Ovary (tissue), 9 donors: ENCODE results near the gene SLC39A11. TPM values are rescaled to one million over a fixed set of nuclear protein-coding genes. Genes with fewer than 3 reads are reported as not detected.

Source experiments
- DNase-seq, 5 donors: peaks; one replicate each; pipeline ENCODE4 v3.0.0-alpha.2; 2019 to 2020
- H3K27ac ChIP-seq, 2 donors: fragments of 200-600 bp; one replicate each; pipeline versions ENCODE4 v1.5.1 to v1.8.0; 2019 to 2022
- H3K27me3 ChIP-seq: fragments of 200-600 bp; one replicate; pipeline ENCODE4 v1.8.0; 2022
- H3K36me3 ChIP-seq: fragments of 200-600 bp; sonication (generic); one replicate; pipeline ENCODE4 v1.5.1; 2019
- H3K4me1 ChIP-seq: one replicate; pipeline ENCODE4 v1.8.1; 2013; ENCODE audit warnings: mild to moderate bottlenecking, moderate library complexity; ENCODE audit not compliant: insufficient read depth
- H3K4me3 ChIP-seq: fragments of 200-600 bp; sonication (generic); one replicate; pipeline ENCODE4 v1.5.1; 2017
- H3K9me3 ChIP-seq, 2 donors: fragments of 200-600 bp in 1 of 2; sonication (generic) in 1 of 2; one replicate each; pipeline versions ENCODE4 v1.5.1 to v1.8.1; 2013 to 2019; ENCODE audit warnings: mild to moderate bottlenecking in 1 of 2, moderate library complexity in 1 of 2
- CTCF ChIP-seq, 3 donors: fragments of 450-650 bp in 2 of 3; fragments of 200-600 bp in 1 of 3; IDR thresholded peaks; one replicate each; pipeline versions ENCODE4 v1.5.1 to v1.8.0; 2016 to 2022; ENCODE audit warnings: antibody characterized with exemption in 3 of 3, mild to moderate bottlenecking in 1 of 3
- EP300 ChIP-seq: sonication (generic); formaldehyde crosslinking; IDR thresholded peaks from one replicate; pipeline ENCODE4 v1.6.1; 2017; ENCODE audit warnings: antibody characterized with exemption
- POLR2A ChIP-seq: fragments of 450-650 bp; IDR thresholded peaks from one replicate; pipeline ENCODE4 v1.6.1; 2017; ENCODE audit warnings: antibody characterized with exemption, mild to moderate bottlenecking, moderate library complexity
- WGBS, 3 donors: extraction: QIAGEN DNeasy Blood & Tissue Kit in 1 of 3; methylation state at CpG; one replicate each; pipeline versions ENCODE4 v1.1.5 to v1.1.7; 2013 to 2017; 5-methylcytosine and 5-hydroxymethylcytosine counted together
- intact Hi-C, 4 donors: fragments of 100-400 bp; cut with DNase I; formaldehyde crosslinking; loops; one replicate each; pipeline versions ENCODE4 v1.11.0 to v1.15.1; 2022 to 2023
- polyA plus RNA-seq, 2 donors: library from polyadenylated mRNA; stranded (reverse); fragments of 200-250 nt in 1 of 2; fragments of 350-450 nt in 1 of 2; fragmentation: Illumina TruSeq in 1 of 2; extraction: RNeasy Lipid Tissue Mini Kit (QIAGEN cat#74804) in 1 of 2; gene quantifications; one replicate each; pipeline ENCODE4 v1.2.3, GENCODE V29; 2013 to 2014
- small RNA-seq: library from RNA; depleted of rRNA; stranded (forward); fragments of <200 nt; gene quantifications from one replicate; pipeline ENCODE3, GENCODE V24; 2016
- total RNA-seq, 7 donors: library from RNA; depleted of rRNA in 2 of 7; stranded (reverse); fragments of >200 nt in 2 of 7; fragmentation: NEBNext Ultra II Directional in 3 of 7; extraction: Animal tissue kit (Norgen Biotek cat#: 25700) in 3 of 7; gene quantifications; one replicate each; pipeline versions ENCODE4 v1.1.0 to v1.2.4, GENCODE V29; 2016 to 2023
- donor health status: DM: no; HTN: no; CAD: no; lungs with moderate emphysema.
- donor health status: DM: no; HTN: no; CAD: no.
- donor health status: Bipolar disorder and iron deficiency.
- donor health status: DM: yes; HTN: yes; CAD: no.
- donor health status: DM: no; HTN: no; CAD: no.
- donor health status: DM: yes; HTN: yes; CAD: no.

The SLC39A11 gene
- total and polyA plus RNA-seq, 9 donors = 4.0 to 21.2 (median 10.1) TPM

DNA sequence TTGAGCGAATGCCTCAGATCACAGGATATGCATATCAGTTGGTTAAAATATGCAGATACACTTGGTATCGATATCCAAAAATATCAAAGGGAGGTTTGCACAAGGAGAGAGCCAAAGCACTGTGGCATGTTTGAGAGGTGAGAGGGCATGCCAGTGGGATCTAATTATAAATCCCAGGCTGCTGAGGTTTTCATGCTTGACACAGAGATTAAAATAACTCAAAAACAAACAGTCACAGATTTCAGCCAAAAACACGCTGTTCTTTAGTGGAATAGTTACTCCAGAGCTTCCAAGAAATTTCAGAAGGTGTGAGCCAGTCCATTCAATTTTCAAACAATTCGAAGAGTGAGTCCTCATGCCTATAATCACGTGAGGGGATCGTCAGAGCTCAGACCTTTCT lies 493.8 kb downstream of the SLC39A11 start:
- Histone ChIP-seq H3K27me3 (no peaks in the 10 kb centered on the region), H3K4me1 (no peaks in the 10 kb centered on the region), H3K9me3 (no peaks in the 10 kb centered on the region), H3K4me3 (no peak overlapping the region), H3K27ac (no peak overlapping the region), H3K36me3 (no peaks in the 10 kb centered on the region)
- no peak for TF ChIP-seq CTCF (IDR thresholded peaks at IDR 0.05)
- TF ChIP-seq POLR2A = no peak
- TF ChIP-seq EP300 = no peak
- no peak for DNase-seq
- intact Hi-C loops = no loop called here
- 42 to 51% (median 43%) methylated on average over 6 of the region's 6 CpGs for WGBS, 3 donors

DNA sequence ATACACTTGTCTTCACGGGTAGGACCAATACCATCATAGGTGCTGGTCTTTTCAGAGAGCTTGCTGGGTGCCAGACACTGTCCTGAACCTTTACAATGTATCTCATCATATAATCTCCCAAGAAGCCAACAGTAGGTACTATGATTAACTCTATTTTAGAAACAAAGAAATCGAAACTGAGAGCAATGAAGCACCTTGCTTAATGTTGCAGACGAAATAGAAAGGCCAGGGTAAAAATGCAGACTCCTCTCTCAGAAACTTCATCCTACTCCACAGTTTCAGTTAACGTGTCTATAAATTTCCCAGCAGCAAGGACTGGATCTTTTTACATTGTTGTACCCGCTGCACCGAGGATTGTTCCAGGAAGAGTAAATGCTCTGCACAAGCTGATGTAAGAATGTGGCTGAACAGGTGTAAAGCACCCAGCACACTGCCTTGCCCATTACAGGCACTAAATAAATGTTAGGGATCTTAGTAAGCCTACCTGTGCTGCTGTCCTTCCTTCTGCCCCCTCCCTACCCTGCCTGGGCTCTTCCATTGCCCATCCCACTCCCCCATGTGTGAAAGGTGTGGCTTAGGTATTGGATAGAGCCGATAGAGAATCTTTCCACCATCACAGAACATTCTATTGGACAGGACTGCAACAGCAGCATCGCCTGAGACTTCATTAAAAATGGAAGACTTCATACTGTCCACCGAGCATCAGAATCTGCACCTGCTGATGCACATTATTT lies 495.0 kb downstream of the SLC39A11 start:
- Histone ChIP-seq H3K4me3 (no peak overlapping the region), H3K27me3 (no peaks in the 10 kb centered on the region), H3K9me3 (no peaks in the 10 kb centered on the region), H3K27ac (no peak overlapping the region), H3K4me1 (peaks cover under 1% of the 10 kb centered on the region), H3K36me3 (no peaks in the 10 kb centered on the region)
- 65 to 79% (median 66%) methylated on average over 9 of the region's 9 CpGs for WGBS, 3 donors
- intact Hi-C loops = no loop called here
- TF ChIP-seq POLR2A (no peak), EP300 (no peak), CTCF (IDR thresholded peaks at IDR 0.05) (no peak)
- DNase-seq = no peak

Small RNA genes lying within 50 kb of the gene (small RNA-seq; reads per million reads assigned to genes)
- gene RF00422 = not detected

Other genes with a start within 250 kb of the SLC39A11 start
- 1 to 10 TPM in 1 of 7 donors, under 1 TPM in 6; under 0.01 to 1.3 (median 0.17) TPM for gene SSTR2, start 72.3 kb upstream of the SLC39A11 start, total RNA-seq
- gene SSTR2, start 72.3 kb upstream of the SLC39A11 start, polyA plus RNA-seq = under 1 TPM; 0.16 to 0.87 TPM
- 10 to 100 TPM; 25.0 to 59.1 (median 48.4) TPM for gene COG1, start 100.4 kb upstream of the SLC39A11 start, total RNA-seq
- gene COG1, start 100.4 kb upstream of the SLC39A11 start, polyA plus RNA-seq = 10 to 100 TPM; 22.0 to 54.2 TPM
- gene CPSF4L, start 169.2 kb upstream of the SLC39A11 start, total RNA-seq = under 1 TPM in 1 of 7 donors, not detected in 6; 0.25 TPM
- not detected for gene CPSF4L, start 169.2 kb upstream of the SLC39A11 start, polyA plus RNA-seq
- gene CDC42EP4, start 219.3 kb upstream of the SLC39A11 start, total RNA-seq = 100 to 1,000 TPM in 5 of 7 donors, 10 to 100 TPM in 2; 82.4 to 171 (median 120) TPM
- 100 to 1,000 TPM in 1 of 2 donors, 10 to 100 TPM in 1; 59.0 to 106 TPM for gene CDC42EP4, start 219.3 kb upstream of the SLC39A11 start, polyA plus RNA-seq